Measurements from ENCODE around the gene CPEB2. TPM values are rescaled to one million over a fixed set of nuclear protein-coding genes. Genes with fewer than 3 reads are reported as not detected.

Gene CPEB2
- total and polyA plus RNA-seq, 9 of the 15 experiments (the other 6 are each of a cell fraction or from before 2014, with no cell fraction given), result 0.39 to 3.0 (median 1.4) TPM

- peaks cover 5% of the 10 kb centered on the region; the same call in 1 of the 3 replicates for H3K36me3 ChIP-seq (ENCODE audit: control insufficient read depth, insufficient read depth, low read length)
- H3K9me3 ChIP-seq (replicated peaks; ENCODE audit: control insufficient read depth, insufficient read depth, low read depth, low read length), result no peaks in the 10 kb centered on the region
- peak overlapping the region; percentile 98 for H3K27ac ChIP-seq (ENCODE audit: extremely low read depth, low read depth, low read length)
- peak overlapping the region; percentile 92 for H2AFZ ChIP-seq (ENCODE audit: low read depth, low read length)
- H3K4me2 ChIP-seq (ENCODE audit: insufficient read depth, low read length), result peak overlapping the region; percentile 86
- intact Hi-C loops (cut with micrococcal nuclease) (loop anchor here (2.0 to 10.0 kb wide), 7 partner anchors 84 to 1378 kb away; partner anchors contain the start of genes BOD1L1, FAM200B, FBXL5 and TAPT1), in situ Hi-C loops (cut with MboI) (loop anchor here (25.0 kb wide), 1 partner anchor 659 kb away; the partner anchor contains the start of gene FBXL5)
- ATAC-seq (peak; percentile 47), DNase-seq (ENCODE audit: extremely low read depth in 1 of 4, low spot score in 3 of 4) (peak; percentile 58 to 80 (median 63)), FAIRE-seq (no peak)
- CTCF ChIA-PET (ENCODE audit: low intra/inter-chr PET ratio), result interaction anchor here (0.6 to 0.7 kb wide), 2 partner anchors 189 to 1253 kb away, joined by 3 to 6 read pairs; no protein-coding TSS in a partner anchor
- H3K27me3 ChIP-seq (ENCODE audit: control insufficient read depth in 2 of 2, insufficient read depth in 2 of 2, low read length in 2 of 2), result no peaks in the 10 kb centered on the region
- peaks cover 14 to 30% of the 10 kb centered on the region in 2 experiments; a peak in 4 of 5 replicates for H3K4me1 ChIP-seq (replicated peaks in 1 of 2; ENCODE audit: control insufficient read depth in 2 of 2, insufficient read depth in 2 of 2, low read length in 2 of 2)
- H3K9me1 ChIP-seq (ENCODE audit: control insufficient read depth, insufficient read depth, low read length), result no peaks in the 10 kb centered on the region
- H4K20me1 ChIP-seq (replicated peaks; ENCODE audit: control insufficient read depth, insufficient read depth, low read length), result 0 out of 2 replicates have a peak, but pooled peaks cover 3% of the 10 kb centered on the region
- H3K4me3 ChIP-seq, result peak overlapping the region; percentile 89
- POLR2A ChIA-PET, result interaction anchor here (0.6 to 0.7 kb wide), 3 partner anchors 8 to 166 kb away, joined by 3 read pairs; no protein-coding TSS in a partner anchor
- 2% methylated on average over 13 of the region's 74 CpGs for WGBS (ENCODE audit: insufficient coverage, low coverage, missing lambda C conversion rate)
- H3K9ac ChIP-seq (ENCODE audit: insufficient read depth in 1 of 2, low read depth in 2 of 2, low read length in 2 of 2), result peak overlapping the region; percentile 86 to 98
- peaks cover 37% of the 10 kb centered on the region for H3K79me2 ChIP-seq (ENCODE audit: control insufficient read depth, insufficient read depth, low read length)
- no TSS peak for BruUV-seq (replicated peaks)
- TF ChIP-seq ZNF785 (CRISPR knock-in tag; IDR thresholded peaks at IDR 0.05) (no peak), GTF2E2 (tag; IDR thresholded peaks at IDR 0.05) (peak; percentile 51; the same call in 1 of the 2 replicates), ZFP91 (CRISPR knock-in tag; IDR thresholded peaks at IDR 0.05) (no peak), SPI1 (IDR thresholded peaks at IDR 0.05; ENCODE audit: borderline replicate concordance, low read depth, low read length) (peak; percentile 80), TCF7L2 (IDR thresholded peaks at IDR 0.05; ENCODE audit: low read depth, low read length) (no peak), OTX1 (CRISPR knock-in tag; IDR thresholded peaks at IDR 0.05) (no peak), FOSL1 (tag; conservative IDR thresholded peaks at IDR 0.05) (no peak), ZNF780A (CRISPR knock-in tag; IDR thresholded peaks at IDR 0.05) (no peak), ZBTB34 (CRISPR knock-in tag; IDR thresholded peaks at IDR 0.05) (no peak), PHF20 (IDR thresholded peaks at IDR 0.05; ENCODE audit: partially characterized antibody) (no peak), ZBTB7A (IDR thresholded peaks at IDR 0.05; ENCODE audit: borderline replicate concordance, control insufficient read depth, low read depth, low read length) (no peak; the same call in 1 of the 2 replicates), NFRKB (IDR thresholded peaks at IDR 0.05; ENCODE audit: low read depth) (peak; percentile 70; the same call in 1 of the 2 replicates), MEF2A (IDR thresholded peaks at IDR 0.05; ENCODE audit: control insufficient read depth, low read depth, low read length) (no peak), ZBTB49 (CRISPR knock-in tag; IDR thresholded peaks at IDR 0.05; ENCODE audit: borderline replicate concordance) (no peak)
Measured at GRCh38 chr4:15002659-15003400, 549 bp downstream of the CPEB2 start.
